HepG2 (cell line): ENCODE results near the gene MEIG1. TPM values are rescaled to one million over a fixed set of nuclear protein-coding genes. Genes with fewer than 3 reads are reported as not detected.

ENCODE experiments used
- ATAC-seq: fragments of 200-7000 bp; cut with Tn5 transposase; 3 replicates; pipeline ENCODE4 v1.9.1; 2020; ENCODE audit warnings: mild to moderate bottlenecking, moderate library complexity
- BruUV-seq: library from RNA; stranded (reverse); fragments of 400-500 nt; replicated peaks from 2 replicates; lab custom pipeline; 2021; lab: Mats Ljungman, UMichigan
- CTCF ChIA-PET: fragments of 300-600 bp; formaldehyde crosslinking; extraction: SDS; loops from one replicate; lab custom pipeline; 2021; ENCODE audit warnings: low total read pairs, inconsistent platforms, low intra/inter-chr PET ratio; lab: Yijun Ruan, JAX
- POLR2A ChIA-PET: fragments of 350-600 bp; sonication (Branson Sonifier 250); formaldehyde crosslinking; loops from one replicate; lab custom pipeline; 2020; ENCODE audit warnings: antibody characterized with exemption, inconsistent platforms; lab: Yijun Ruan, JAX
- DNase-seq: peaks from one replicate; pipeline ENCODE4 v3.0.0-alpha.2; 2015; ENCODE audit warnings: low spot score
- FAIRE-seq: peaks from 3 replicates; lab custom pipeline; 2011; peaks lifted over from hg19 to GRCh38; lab: Jason Lieb, UNC
- H2AFZ ChIP-seq: one replicate; pipeline ENCODE4 v1.6.1; 2011; ENCODE audit warnings: low read length, inconsistent platforms
- H3K27ac ChIP-seq: fragments of 300-600 bp; 3 replicates; pipeline ENCODE4 v1.8.0; 2011; ENCODE audit warnings: mixed run types, mild to moderate bottlenecking, mixed read lengths, low read length, inconsistent platforms; ENCODE audit not compliant: insufficient read depth; ENCODE audit errors: extremely low read length
- H3K27me3 ChIP-seq, 2 experiments: fragments of 200-600 bp in 1 of 2; 2 replicates in 1 of 2; 3 replicates in 1 of 2; pipeline versions ENCODE4 v1.6.0 to v1.8.0; 2011; ENCODE audit warnings: low read length in 2 of 2, mild to moderate bottlenecking in 2 of 2, moderate library complexity in 2 of 2, inconsistent platforms in 1 of 2; ENCODE audit not compliant: insufficient read depth in 2 of 2, control insufficient read depth in 1 of 2
- H3K36me3 ChIP-seq, 2 experiments: fragments of 200-600 bp in 1 of 2; replicated peaks in 1 of 2; 2 replicates in 1 of 2; 3 replicates in 1 of 2; pipeline versions ENCODE4 v1.5.1 to v1.8.0; 2011; ENCODE audit warnings: low read length in 2 of 2, inconsistent platforms in 1 of 2; ENCODE audit not compliant: insufficient read depth in 2 of 2, control insufficient read depth in 1 of 2
- H3K4me1 ChIP-seq: 2 replicates; pipeline ENCODE4 v1.5.1; 2012; ENCODE audit warnings: low read length, inconsistent platforms; ENCODE audit not compliant: insufficient read depth
- H3K4me2 ChIP-seq: 2 replicates; pipeline ENCODE4 v1.6.0; 2011; ENCODE audit warnings: low read depth, low read length, inconsistent platforms
- H3K4me3 ChIP-seq, 3 experiments: fragments of 200-600 bp in 1 of 3; sonication (generic), shearing (Covaris generic) in 1 of 3; replicated peaks in 1 of 3; 2 replicates each; pipeline ENCODE4 v1.5.1; 2011 to 2016; ENCODE audit warnings: low read length in 3 of 3, inconsistent platforms in 2 of 3, low read depth in 2 of 3, mild to moderate bottlenecking in 2 of 3, control low read depth in 1 of 3, mixed read lengths in 1 of 3; ENCODE audit not compliant: insufficient read depth in 1 of 3
- H3K79me2 ChIP-seq: one replicate; pipeline ENCODE4 v1.6.1; 2011; ENCODE audit warnings: low read length, inconsistent platforms; ENCODE audit not compliant: insufficient read depth
- H3K9ac ChIP-seq: 2 replicates; pipeline ENCODE4 v1.6.0; 2011; ENCODE audit warnings: mild to moderate bottlenecking, low read depth, low read length, inconsistent platforms; ENCODE audit not compliant: insufficient read depth
- H3K9me3 ChIP-seq: 2 replicates; pipeline ENCODE4 v1.5.1; 2012; ENCODE audit warnings: mild to moderate bottlenecking, low read length
- H4K20me1 ChIP-seq: 2 replicates; pipeline ENCODE4 v1.6.0; 2011; ENCODE audit warnings: inconsistent platforms, mild to moderate bottlenecking, low read length, moderate library complexity; ENCODE audit not compliant: insufficient read depth
- CTCF ChIP-seq: sonication (generic); formaldehyde crosslinking; IDR thresholded peaks from 2 replicates; pipeline ENCODE4 v1.5.0; 2020; ENCODE audit warnings: mild to moderate bottlenecking, missing genetic modification reagents, moderate library complexity
- FOSL2 ChIP-seq: sonication (generic); formaldehyde crosslinking; IDR thresholded peaks from 2 replicates; pipeline ENCODE4 v1.4.0; 2020; ENCODE audit warnings: missing genetic modification reagents
- JUNB ChIP-seq: sonication (generic); formaldehyde crosslinking; IDR thresholded peaks from 2 replicates; pipeline ENCODE4 v1.8.0; 2022; ENCODE audit warnings: missing genetic modification reagents, mild to moderate bottlenecking, borderline replicate concordance
- KDM3A ChIP-seq: IDR thresholded peaks from 2 replicates; pipeline ENCODE4 v1.6.1; 2018; ENCODE audit warnings: low read depth, missing compliant biosample characterization
- MYC ChIP-seq: sonication (generic); formaldehyde crosslinking; IDR thresholded peaks from 2 replicates; pipeline ENCODE4 v1.9.0; 2021; ENCODE audit warnings: missing genetic modification reagents, borderline replicate concordance
- PPARG ChIP-seq: conservative IDR thresholded peaks from 2 replicates; pipeline ENCODE4 v1.6.1; 2016; ENCODE audit warnings: missing biosample characterization, missing genetic modification reagents
- TARDBP ChIP-seq: sonication (generic); formaldehyde crosslinking; IDR thresholded peaks from 2 replicates; pipeline ENCODE4 v1.8.0; 2022; ENCODE audit warnings: mild to moderate bottlenecking, missing genetic modification reagents
- THAP11 ChIP-seq: IDR thresholded peaks from 2 replicates; pipeline ENCODE4 v1.6.1; 2016; ENCODE audit warnings: missing biosample characterization, missing genetic modification reagents
- ZFP36L2 ChIP-seq: sonication (generic); formaldehyde crosslinking; IDR thresholded peaks from 2 replicates; pipeline ENCODE4 v1.4.0; 2020; ENCODE audit warnings: missing genetic modification reagents
- ZNF367 ChIP-seq: sonication (generic); formaldehyde crosslinking; IDR thresholded peaks from 2 replicates; pipeline ENCODE4 v1.4.0; 2020; ENCODE audit warnings: missing genetic modification reagents, borderline replicate concordance
- ZNF572 ChIP-seq: sonication (generic); formaldehyde crosslinking; IDR thresholded peaks from 2 replicates; pipeline ENCODE4 v1.5.1; 2020; ENCODE audit warnings: mild to moderate bottlenecking, missing genetic modification reagents
- WGBS: methylation state at CpG from one replicate; pipeline ENCODE4 v1.1.6; 2017; ENCODE audit warnings: low lambda C conversion rate; 5-methylcytosine and 5-hydroxymethylcytosine counted together
- in situ Hi-C: cut with HindIII; loops from 2 replicates; pipeline ENCODE4 v1.10.0; 2017; ENCODE audit warnings: low pct_unique_long_range_greater_than_20kb; ENCODE audit not compliant: extremely low pct_ligation_motif_present
- intact Hi-C: fragments of 100-400 bp; cut with micrococcal nuclease; formaldehyde crosslinking; loops from one replicate; pipeline ENCODE4 v1.10.0; 2022; ENCODE audit not compliant: unreplicated experiment
- polyA plus RNA-seq, 8 experiments: library from polyadenylated mRNA; depleted of rRNA in 3 of 8; stranded (reverse) in 7 of 8; unstranded in 1 of 8; fragments of >200 nt; fragmentation: Illumina TruSeq in 4 of 8; extraction: Trizol in 4 of 8; gene quantifications; 2 replicates each; pipeline versions ENCODE4 v1.2.1 to v1.2.3, GENCODE V29; 2011 to 2016; ENCODE audit warnings: low read depth in 4 of 8, missing spikeins in 1 of 8, mixed read lengths in 1 of 8; ENCODE audit not compliant: insufficient read depth in 1 of 8
- total RNA-seq, 5 experiments: library from RNA; depleted of rRNA; stranded (reverse); fragments of >200 nt; fragmentation: Illumina TruSeq; extraction: Trizol; gene quantifications; 2 replicates each; pipeline ENCODE4 v1.2.3, GENCODE V29; 2016; ENCODE audit warnings: low read depth in 1 of 5
- TF ChIP-seq, protein P1 (sequence below): sonication (generic); IDR thresholded peaks from 2 replicates; pipeline ENCODE4 v1.6.1; 2016; ENCODE audit warnings: low read depth, borderline replicate concordance
- TF ChIP-seq, protein P2 (sequence below), 2 experiments: sonication (generic) in 1 of 2; formaldehyde crosslinking in 1 of 2; IDR thresholded peaks; 2 replicates each; pipeline versions ENCODE4 v1.4.0 to v1.6.1; 2016 to 2020; ENCODE audit warnings: borderline replicate concordance in 1 of 2, low read depth in 1 of 2, mild to moderate bottlenecking in 1 of 2, missing genetic modification reagents in 1 of 2

The MEIG1 gene
- total and polyA plus RNA-seq, 2 of the 13 experiments (the other 11 are each of a cell fraction or from before 2014, with no cell fraction given), result not detected

- Histone ChIP-seq H3K4me1 (peaks cover 47% of the 10 kb centered on the region), H3K9me3 (no peaks in the 10 kb centered on the region), H3K4me2 (peak overlapping the region; percentile 82), H3K9ac (peak overlapping the region; percentile 72), H4K20me1 (no peaks in the 10 kb centered on the region), H3K27ac (peak overlapping the region; percentile 85), H3K79me2 (peaks cover 34% of the 10 kb centered on the region), H3K36me3 (peaks cover 0 to 9% of the 10 kb centered on the region in 2 experiments; a peak in 1 of 5 replicates), H3K27me3 (no peaks in the 10 kb centered on the region; a peak in 1 of 5 replicates), H2AFZ (no peak overlapping the region)
- BruUV-seq, result no TSS peak
- intact Hi-C loops, result loop anchor here (5.0 to 10.0 kb wide), 6 partner anchors 78 to 418 kb away; partner anchors contain the start of genes ACBD7, CDNF, HSPA14 and MSANTD7
- CTCF ChIA-PET, result no interaction called here
- peak; percentile 4 for FAIRE-seq
- WGBS, result 22% methylated on average over 9 of the region's 10 CpGs
- in situ Hi-C loops, result no loop called here
- POLR2A ChIA-PET, result interaction anchor here (1.3 to 1.9 kb wide), 4 partner anchors 14 to 115 kb away, joined by 4 to 9 read pairs (median 6); partner anchors contain the start of genes CDNF, HSPA14, MSANTD7 and SUV39H2
- no peak for TF ChIP-seq MYC (CRISPR knock-in tag)
- TF ChIP-seq TARDBP, result 0 out of 2 replicates have a peak, but pooled peaks have one; percentile 39
- no peak for TF ChIP-seq KDM3A (CRISPR knock-in tag)
- TF ChIP-seq THAP11 (CRISPR knock-in tag), result no peak
- TF ChIP-seq, protein P1, sequence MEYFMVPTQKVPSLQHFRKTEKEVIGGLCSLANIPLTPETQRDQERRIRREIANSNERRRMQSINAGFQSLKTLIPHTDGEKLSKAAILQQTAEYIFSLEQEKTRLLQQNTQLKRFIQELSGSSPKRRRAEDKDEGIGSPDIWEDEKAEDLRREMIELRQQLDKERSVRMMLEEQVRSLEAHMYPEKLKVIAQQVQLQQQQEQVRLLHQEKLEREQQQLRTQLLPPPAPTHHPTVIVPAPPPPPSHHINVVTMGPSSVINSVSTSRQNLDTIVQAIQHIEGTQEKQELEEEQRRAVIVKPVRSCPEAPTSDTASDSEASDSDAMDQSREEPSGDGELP, result 0 out of 2 replicates have a peak, but pooled peaks have one; percentile 8
- TF ChIP-seq ZFP36L2, result no peak
- no peak for TF ChIP-seq FOSL2
- 0 out of 2 replicates have a peak, but pooled peaks have one; percentile 25 for TF ChIP-seq PPARG (CRISPR knock-in tag)
- TF ChIP-seq ZNF367 (CRISPR knock-in tag), result no peak
- TF ChIP-seq ZNF572 (CRISPR knock-in tag), result no peak
- no peak for TF ChIP-seq JUNB
- TF ChIP-seq CTCF (CRISPR knock-in tag), result peak; percentile 27
- TF ChIP-seq, protein P2, sequence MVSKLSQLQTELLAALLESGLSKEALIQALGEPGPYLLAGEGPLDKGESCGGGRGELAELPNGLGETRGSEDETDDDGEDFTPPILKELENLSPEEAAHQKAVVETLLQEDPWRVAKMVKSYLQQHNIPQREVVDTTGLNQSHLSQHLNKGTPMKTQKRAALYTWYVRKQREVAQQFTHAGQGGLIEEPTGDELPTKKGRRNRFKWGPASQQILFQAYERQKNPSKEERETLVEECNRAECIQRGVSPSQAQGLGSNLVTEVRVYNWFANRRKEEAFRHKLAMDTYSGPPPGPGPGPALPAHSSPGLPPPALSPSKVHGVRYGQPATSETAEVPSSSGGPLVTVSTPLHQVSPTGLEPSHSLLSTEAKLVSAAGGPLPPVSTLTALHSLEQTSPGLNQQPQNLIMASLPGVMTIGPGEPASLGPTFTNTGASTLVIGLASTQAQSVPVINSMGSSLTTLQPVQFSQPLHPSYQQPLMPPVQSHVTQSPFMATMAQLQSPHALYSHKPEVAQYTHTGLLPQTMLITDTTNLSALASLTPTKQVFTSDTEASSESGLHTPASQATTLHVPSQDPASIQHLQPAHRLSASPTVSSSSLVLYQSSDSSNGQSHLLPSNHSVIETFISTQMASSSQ (IDR thresholded peaks at IDR 0.05; ENCODE audit: low read depth), result no peak
- TF ChIP-seq, protein P2 (CRISPR knock-in tag; IDR thresholded peaks at IDR 0.05; ENCODE audit: borderline replicate concordance), result no peak
- TF ChIP-seq, all 625 proteins: peak for 4
- peak; percentile 43 for ATAC-seq
- peak overlapping the region; percentile 57 to 82 (median 67) for H3K4me3 ChIP-seq
- DNase-seq, result no peak
Measured at GRCh38 chr10:14952851-14953423, 6.3 kb upstream of the MEIG1 start.
